ENCODE measurements around the gene SLC6A6.

The SLC6A6 gene

DNA sequence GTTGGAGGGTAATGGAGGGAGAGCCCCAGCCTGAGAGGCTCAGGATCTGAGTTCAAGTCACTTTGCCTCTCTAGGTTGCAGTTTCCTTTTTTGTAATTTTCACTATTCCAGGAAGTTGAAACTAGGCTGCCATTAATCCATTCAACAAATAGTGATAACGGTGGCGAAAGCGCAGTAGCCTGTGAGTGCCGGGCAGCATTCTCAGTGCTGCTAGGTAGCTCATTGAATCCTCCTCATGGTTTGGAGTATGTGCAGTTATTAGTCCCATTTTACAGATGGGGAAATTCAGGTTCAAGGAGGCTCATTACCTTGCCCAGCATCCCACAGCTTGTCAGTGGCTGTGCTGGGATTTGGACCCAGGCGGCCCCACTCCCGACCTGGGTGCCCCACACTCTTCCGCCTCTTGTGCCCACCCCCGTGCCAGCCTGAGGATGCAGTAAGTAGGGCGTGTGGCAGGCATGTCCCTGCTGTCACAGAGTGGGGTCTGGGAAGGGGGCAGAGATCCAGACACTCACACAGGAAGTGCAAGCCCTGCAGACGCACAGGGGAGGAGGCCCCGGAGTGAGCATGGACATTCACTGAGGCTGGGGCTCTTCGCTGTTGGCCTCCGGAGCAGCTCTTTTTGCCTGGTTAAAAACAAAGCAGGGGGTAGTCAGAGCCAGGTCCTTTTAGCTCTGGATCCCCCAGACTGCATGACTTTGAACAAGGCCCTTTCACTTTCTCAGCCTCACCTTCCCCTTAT is 58.8 kb downstream of the SLC6A6 start:
- H3K27me3 ChIP-seq = no peaks in the 10 kb centered on the region
- H3K4me2 ChIP-seq = peak overlapping the region; percentile 68
- H4K20me1 ChIP-seq = peaks cover 74% of the 10 kb centered on the region
- H3K27ac ChIP-seq = no peak overlapping the region
- H3K36me3 ChIP-seq = peaks cover 92% of the 10 kb centered on the region
- 0 out of 2 replicates have a peak overlapping the region, but pooled peaks have one; percentile 19 for H3K9ac ChIP-seq
- no peak overlapping the region for H3K4me3 ChIP-seq
- peaks cover 30% of the 10 kb centered on the region for H3K4me1 ChIP-seq
- TF ChIP-seq Cebpa-rat (IDR thresholded peaks at IDR 0.05) = no peak
- H3K9me3 ChIP-seq = no peaks in the 10 kb centered on the region

DNA sequence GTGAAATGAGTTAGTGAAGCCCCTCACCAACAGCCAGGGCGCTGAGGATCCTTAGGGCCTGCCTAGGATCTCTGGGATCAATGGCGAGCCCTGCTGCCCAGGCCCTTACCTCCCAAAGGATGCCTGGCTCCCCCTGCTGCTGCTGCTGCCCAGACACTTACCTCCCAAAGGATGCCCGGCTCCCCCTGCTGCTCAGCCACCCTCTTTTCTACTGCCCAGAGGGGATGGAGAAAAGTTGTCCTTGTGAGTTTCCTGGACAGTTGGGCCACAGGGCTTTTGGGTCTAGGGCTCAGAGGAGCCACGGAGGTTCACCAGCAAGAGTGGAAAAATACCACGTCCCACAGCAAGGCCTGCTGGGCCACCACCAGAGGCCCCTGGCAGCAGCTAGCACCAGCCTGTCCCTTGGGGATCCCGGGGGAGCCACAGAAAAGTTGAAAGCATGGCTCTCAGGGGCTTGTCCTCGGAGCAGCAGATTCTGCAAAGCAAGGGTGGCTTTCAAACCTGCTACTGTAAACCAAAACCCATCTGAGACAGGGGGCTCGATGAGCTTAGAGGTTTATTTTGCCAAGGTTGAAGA is 59.4 kb downstream of the SLC6A6 start:
- Histone ChIP-seq H3K4me2 (peak overlapping the region; percentile 68), H3K9me3 (no peaks in the 10 kb centered on the region), H3K27me3 (no peaks in the 10 kb centered on the region), H3K4me1 (peaks cover 30% of the 10 kb centered on the region), H3K27ac (no peak overlapping the region), H4K20me1 (peaks cover 74% of the 10 kb centered on the region), H3K36me3 (peaks cover 92% of the 10 kb centered on the region), H3K9ac (peak overlapping the region; percentile 19; the same call in 1 of the 2 replicates), H3K4me3 (no peak overlapping the region)
- no peak for TF ChIP-seq Cebpa-rat (IDR thresholded peaks at IDR 0.05)

DNA sequence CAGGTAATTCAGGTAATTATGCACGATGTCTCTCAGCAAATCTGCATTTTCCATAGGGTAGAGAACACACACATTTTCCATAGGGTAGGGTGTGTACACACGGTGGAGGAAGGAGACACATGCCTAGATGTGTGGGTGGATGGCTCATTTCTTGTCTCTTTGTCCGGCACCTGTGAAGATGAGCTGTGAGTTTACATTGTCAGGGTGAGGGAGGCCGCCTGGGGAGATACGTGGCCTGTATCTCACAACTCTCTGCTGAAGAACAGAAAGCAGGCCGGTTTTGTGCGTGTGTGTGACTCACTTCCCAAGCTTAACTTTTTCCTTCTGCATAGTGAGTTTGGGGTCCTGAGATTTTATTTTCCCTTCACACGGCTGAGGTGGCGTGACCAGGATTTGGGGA is 60.3 kb downstream of the SLC6A6 start:
- TF ChIP-seq Cebpa-rat (IDR thresholded peaks at IDR 0.05) = no peak
- Histone ChIP-seq H3K9ac (0 out of 2 replicates have a peak overlapping the region, but pooled peaks have one; percentile 27), H3K4me2 (peak overlapping the region; percentile 68), H3K36me3 (peaks cover 92% of the 10 kb centered on the region), H3K4me3 (no peak overlapping the region), H3K9me3 (no peaks in the 10 kb centered on the region), H3K27me3 (no peaks in the 10 kb centered on the region), H3K27ac (no peak overlapping the region), H4K20me1 (peaks cover 78% of the 10 kb centered on the region), H3K4me1 (peaks cover 30% of the 10 kb centered on the region)

DNA sequence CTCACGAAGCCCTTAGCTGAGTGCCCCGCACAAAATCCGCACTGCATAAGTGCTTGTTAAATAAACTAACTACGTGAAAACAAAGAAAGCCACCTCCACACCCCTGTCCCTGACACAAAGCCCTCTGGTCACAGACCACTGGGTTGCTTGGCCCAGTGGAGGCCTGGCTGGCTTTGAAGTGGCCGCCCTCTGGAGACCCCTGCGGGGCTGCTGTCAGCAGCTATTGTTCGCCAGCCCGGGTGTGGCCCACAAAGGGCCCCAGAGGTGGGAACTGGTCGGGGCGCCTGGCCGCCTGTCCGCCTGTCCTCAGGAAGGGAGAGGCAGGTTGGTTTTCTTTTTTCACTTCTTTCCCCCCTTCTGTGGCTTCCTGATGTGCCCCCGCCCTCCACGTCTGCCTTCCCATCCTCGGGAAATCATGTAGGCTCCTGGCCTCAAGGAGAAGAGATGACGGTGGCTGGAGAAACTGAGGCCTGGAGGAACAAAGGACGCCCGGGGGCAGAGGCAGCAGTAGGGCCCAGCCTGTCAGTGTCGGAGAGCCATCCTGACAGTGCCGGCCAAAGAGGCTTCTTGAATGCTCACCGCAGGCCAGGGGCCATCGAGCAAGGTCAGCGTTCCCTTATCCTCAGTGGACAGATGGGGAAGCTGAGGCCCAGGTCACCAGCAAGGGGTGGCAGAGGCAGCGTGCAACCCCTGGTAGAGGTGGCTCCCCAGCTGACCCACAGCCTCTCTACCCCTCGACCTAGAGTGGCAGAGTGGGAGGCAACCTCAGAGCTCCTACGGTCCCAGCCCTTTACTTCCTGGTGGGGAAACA is 61.1 kb downstream of the SLC6A6 start:
- Histone ChIP-seq H3K27me3 (no peaks in the 10 kb centered on the region), H3K9me3 (no peaks in the 10 kb centered on the region), H3K36me3 (peaks cover 88% of the 10 kb centered on the region), H3K4me3 (no peak overlapping the region), H3K9ac (no peak overlapping the region; the same call in 1 of the 2 replicates), H4K20me1 (peaks cover 81% of the 10 kb centered on the region), H3K4me2 (peak overlapping the region; percentile 68), H3K4me1 (peaks cover 30% of the 10 kb centered on the region), H3K27ac (no peak overlapping the region)
- TF ChIP-seq Cebpa-rat (IDR thresholded peaks at IDR 0.05) = no peak

DNA sequence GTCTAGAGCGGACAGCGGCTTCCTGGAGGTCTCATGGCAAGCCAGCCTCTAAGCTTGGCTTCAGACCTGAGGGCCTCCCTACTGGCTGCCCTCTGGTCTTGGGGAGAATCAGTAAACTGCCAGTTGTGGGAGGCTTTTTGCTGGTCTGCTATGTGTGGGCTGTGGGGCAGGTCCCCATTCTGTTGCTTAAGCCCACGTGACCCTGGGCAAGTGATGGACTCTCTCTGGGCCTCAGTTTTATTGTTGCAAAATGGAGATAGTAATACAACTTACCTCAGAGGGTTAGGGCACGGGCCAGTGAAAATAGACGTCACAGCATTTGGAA is 61.7 kb downstream of the SLC6A6 start:
- peaks cover 88% of the 10 kb centered on the region for H3K36me3 ChIP-seq
- no peak overlapping the region for H3K9ac ChIP-seq
- peaks cover 82% of the 10 kb centered on the region for H4K20me1 ChIP-seq
- H3K4me2 ChIP-seq = no peak overlapping the region
- H3K27me3 ChIP-seq = no peaks in the 10 kb centered on the region
- no peak overlapping the region for H3K27ac ChIP-seq
- no peak for TF ChIP-seq Cebpa-rat (IDR thresholded peaks at IDR 0.05)
- H3K4me1 ChIP-seq = peaks cover 30% of the 10 kb centered on the region
- no peaks in the 10 kb centered on the region for H3K9me3 ChIP-seq
- H3K4me3 ChIP-seq = no peak overlapping the region

DNA sequence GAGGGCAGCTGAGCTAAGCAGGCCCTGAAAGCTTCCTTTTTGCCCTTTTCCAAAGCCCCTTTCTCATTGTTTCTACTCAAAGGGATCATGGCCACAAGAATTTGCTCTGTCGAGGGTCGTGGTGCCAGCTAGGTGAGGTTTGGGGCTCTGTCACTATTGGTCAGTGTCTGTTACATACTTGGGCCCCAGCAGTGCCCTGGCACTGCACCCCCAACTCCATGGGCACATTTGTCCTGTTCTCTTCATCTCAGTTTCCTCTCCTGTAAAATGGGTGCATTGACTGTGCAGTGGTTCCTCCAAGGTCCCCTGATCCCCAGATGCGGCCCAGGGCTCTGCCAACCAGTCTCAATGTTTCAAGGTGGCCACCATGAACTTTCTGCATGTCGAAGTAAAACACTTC is 62.1 kb downstream of the SLC6A6 start:
- no peak overlapping the region for H3K4me3 ChIP-seq
- no peaks in the 10 kb centered on the region for H3K9me3 ChIP-seq
- H3K9ac ChIP-seq = no peak overlapping the region
- peaks cover 88% of the 10 kb centered on the region for H3K36me3 ChIP-seq
- no peak for TF ChIP-seq Cebpa-rat (IDR thresholded peaks at IDR 0.05)
- H3K27me3 ChIP-seq = no peaks in the 10 kb centered on the region
- no peak overlapping the region for H3K4me2 ChIP-seq
- H4K20me1 ChIP-seq = peaks cover 86% of the 10 kb centered on the region
- H3K4me1 ChIP-seq = peaks cover 30% of the 10 kb centered on the region
- H3K27ac ChIP-seq = no peak overlapping the region

DNA sequence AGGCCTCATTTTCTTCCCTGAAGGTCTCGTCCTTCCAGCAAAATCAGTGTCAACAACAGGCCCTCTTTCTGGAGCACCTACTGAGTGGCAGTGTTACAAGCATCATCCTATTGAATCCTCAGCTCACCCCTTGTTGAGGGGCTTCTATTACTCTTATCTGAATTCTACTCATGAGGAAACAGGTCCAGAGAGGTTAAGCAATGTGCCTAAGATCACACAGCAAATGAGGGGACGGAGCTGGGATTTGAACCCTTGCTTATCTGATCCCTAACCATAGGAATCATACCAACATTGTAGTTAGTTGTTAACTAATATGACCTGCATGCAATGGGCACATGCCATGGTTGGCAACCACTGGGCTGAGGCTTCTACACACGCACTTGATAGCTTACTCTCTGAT is 63.0 kb downstream of the SLC6A6 start:
- no peak overlapping the region for H3K9ac ChIP-seq
- no peaks in the 10 kb centered on the region for H3K27me3 ChIP-seq
- H4K20me1 ChIP-seq = peaks cover 90% of the 10 kb centered on the region
- peaks cover 30% of the 10 kb centered on the region for H3K4me1 ChIP-seq
- H3K36me3 ChIP-seq = peaks cover 88% of the 10 kb centered on the region
- H3K4me3 ChIP-seq = no peak overlapping the region
- TF ChIP-seq Cebpa-rat (IDR thresholded peaks at IDR 0.05) = no peak
- H3K9me3 ChIP-seq = no peaks in the 10 kb centered on the region
- no peak overlapping the region for H3K4me2 ChIP-seq
- no peak overlapping the region for H3K27ac ChIP-seq

DNA sequence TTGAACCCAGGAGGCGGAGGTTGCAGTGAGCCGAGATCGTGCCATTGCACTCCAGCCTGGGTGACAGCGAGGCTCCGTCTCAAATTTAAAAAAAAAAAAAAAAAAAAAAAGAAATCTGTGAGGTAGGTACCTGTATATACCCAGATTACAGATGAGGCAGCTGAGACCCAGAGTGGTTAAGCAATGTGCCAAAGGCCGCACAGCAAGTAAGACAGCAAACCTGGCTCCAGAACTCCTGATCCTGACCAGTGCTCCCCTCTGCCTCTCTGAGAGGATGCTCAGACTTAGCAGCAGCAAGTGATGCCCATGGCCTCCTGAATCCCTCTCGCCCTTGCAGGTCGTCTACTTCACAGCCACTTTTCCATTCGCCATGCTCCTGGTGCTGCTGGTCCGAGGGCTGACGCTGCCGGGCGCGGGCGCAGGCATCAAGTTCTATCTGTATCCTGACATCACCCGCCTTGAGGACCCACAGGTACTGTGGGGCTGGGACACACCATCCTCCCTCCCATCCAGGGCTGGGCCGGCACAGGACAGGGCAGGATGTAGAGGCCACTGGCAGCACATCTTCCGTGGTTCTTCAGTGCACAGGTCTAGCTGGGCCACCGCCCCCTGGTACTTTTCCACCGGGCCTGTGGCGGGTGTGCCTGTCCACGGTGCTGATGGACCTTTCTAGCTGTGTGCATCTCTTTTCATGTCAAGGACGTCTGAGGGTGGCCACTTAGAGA is 63.9 kb downstream of the SLC6A6 start:
- H3K4me3 ChIP-seq = no peak overlapping the region
- H3K4me2 ChIP-seq = no peak overlapping the region
- peaks cover 28% of the 10 kb centered on the region for H3K4me1 ChIP-seq
- H3K36me3 ChIP-seq = peaks cover 87% of the 10 kb centered on the region
- H4K20me1 ChIP-seq = peaks cover 91% of the 10 kb centered on the region
- no peak overlapping the region for H3K9ac ChIP-seq
- no peak for TF ChIP-seq Cebpa-rat (IDR thresholded peaks at IDR 0.05)
- H3K9me3 ChIP-seq = no peaks in the 10 kb centered on the region
- no peak overlapping the region for H3K27ac ChIP-seq
- no peaks in the 10 kb centered on the region for H3K27me3 ChIP-seq

DNA sequence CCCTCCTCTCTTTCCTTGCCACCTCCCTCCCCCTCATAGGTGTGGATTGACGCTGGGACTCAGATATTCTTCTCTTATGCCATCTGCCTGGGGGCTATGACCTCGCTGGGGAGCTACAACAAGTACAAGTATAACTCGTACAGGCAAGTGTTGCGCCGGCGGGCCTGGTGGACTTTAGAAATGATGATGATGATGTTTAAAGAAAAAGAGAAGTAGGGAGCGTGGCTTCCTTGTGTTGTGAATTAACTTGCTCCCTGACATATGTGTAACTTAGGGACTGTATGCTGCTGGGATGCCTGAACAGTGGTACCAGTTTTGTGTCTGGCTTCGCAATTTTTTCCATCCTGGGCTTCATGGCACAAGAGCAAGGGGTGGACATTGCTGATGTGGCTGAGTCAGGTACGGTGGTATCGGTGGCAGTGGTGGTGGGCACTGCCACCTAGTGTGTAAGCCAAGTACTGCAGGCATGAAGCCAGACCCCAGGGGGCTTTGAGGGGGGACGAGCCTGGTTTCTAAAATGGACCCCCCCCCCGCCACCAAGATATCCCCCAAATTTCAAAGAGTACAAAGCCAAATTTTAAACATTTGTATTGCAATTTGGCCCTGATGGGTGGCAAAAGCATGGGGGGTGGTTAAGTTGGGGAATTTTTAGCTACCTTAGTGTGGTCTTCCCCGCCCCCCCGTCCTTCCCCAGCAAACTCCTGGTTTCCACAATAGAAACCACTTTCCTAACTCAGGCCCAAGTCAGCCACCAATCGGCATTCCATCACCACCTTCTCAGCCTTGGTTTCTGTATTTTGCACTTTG is 65.6 kb downstream of the SLC6A6 start:
- Histone ChIP-seq H3K27ac (no peak overlapping the region), H4K20me1 (peaks cover 91% of the 10 kb centered on the region), H3K36me3 (peaks cover 91% of the 10 kb centered on the region), H3K4me3 (no peak overlapping the region), H3K4me1 (peaks cover 27% of the 10 kb centered on the region), H3K9ac (no peak overlapping the region), H3K27me3 (no peaks in the 10 kb centered on the region), H3K4me2 (no peak overlapping the region), H3K9me3 (no peaks in the 10 kb centered on the region)
- no peak for TF ChIP-seq Cebpa-rat (IDR thresholded peaks at IDR 0.05)
